PFSK-1 (cell line): ENCODE data around the gene LDAH.

Source experiments
- FOXP2 ChIP-seq: optimal IDR thresholded peaks from 2 replicates; pipeline ENCODE3; 2011; ENCODE audit warnings: borderline replicate concordance, control low read depth, inconsistent platforms; ENCODE audit not compliant: insufficient read depth; ENCODE audit errors: extremely low read length, extremely low read depth
- POLR2AphosphoS5 ChIP-seq: IDR thresholded peaks from 2 replicates; pipeline ENCODE4 v1.6.1; 2012; ENCODE audit warnings: low read depth, mild to moderate bottlenecking, control low read depth, low read length, moderate library complexity
- REST ChIP-seq, 2 experiments: IDR thresholded peaks; 2 replicates each; pipeline versions ENCODE4 v1.6.1 to v1.8.0; 2011 to 2012; ENCODE audit warnings: low read depth in 2 of 2, low read length in 2 of 2, control low read depth in 1 of 2, inconsistent platforms in 1 of 2, mild to moderate bottlenecking in 1 of 2, moderate library complexity in 1 of 2; ENCODE audit not compliant: insufficient read depth in 1 of 2
- SIN3A ChIP-seq: IDR thresholded peaks from 2 replicates; pipeline ENCODE4 v1.6.1; 2012; ENCODE audit warnings: mild to moderate bottlenecking, low read length, moderate library complexity, borderline replicate concordance; ENCODE audit not compliant: insufficient read depth
- TAF1 ChIP-seq: IDR thresholded peaks from 2 replicates; pipeline ENCODE4 v1.6.1; 2012; ENCODE audit warnings: low read length, control low read depth, borderline replicate concordance; ENCODE audit not compliant: insufficient read depth

LDAH gene

DNA sequence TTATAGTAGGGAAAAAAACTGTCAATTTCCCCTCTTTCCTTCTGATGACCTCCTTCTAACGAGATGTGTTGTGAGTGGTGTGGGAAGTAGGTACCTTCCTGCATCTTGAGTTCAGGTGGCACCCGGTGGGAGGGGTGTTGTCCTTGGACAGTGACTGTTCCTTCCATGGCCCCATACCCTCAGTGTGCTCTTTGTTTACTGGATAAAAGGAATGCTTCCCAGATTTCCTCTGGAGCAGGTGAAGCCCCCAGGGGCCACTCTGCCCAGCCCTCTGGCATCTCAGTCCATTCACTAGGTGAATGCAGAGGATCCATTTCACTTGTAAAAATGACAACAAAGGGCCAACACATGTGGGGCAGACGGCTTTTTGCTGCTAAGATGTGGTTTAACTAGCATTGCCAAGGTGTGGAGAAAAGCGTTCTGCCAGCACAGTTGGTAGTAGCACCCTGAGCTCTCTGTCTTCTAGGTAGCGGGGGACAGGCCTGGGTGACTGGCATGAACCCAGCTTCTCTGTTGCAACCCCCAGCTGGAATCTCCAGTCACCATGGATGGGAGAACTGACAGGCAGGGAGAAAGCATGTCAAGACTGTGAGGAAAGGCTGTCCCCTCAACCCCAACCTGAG is 149.1 kb downstream of the LDAH start:
- TF ChIP-seq FOXP2 (no peak), TAF1 (no peak), POLR2AphosphoS5 (no peak), REST (IDR thresholded peaks at IDR 0.05; ENCODE audit: insufficient read depth in 1 of 2, low read depth in 2 of 2, low read length in 2 of 2) (no peak)

DNA sequence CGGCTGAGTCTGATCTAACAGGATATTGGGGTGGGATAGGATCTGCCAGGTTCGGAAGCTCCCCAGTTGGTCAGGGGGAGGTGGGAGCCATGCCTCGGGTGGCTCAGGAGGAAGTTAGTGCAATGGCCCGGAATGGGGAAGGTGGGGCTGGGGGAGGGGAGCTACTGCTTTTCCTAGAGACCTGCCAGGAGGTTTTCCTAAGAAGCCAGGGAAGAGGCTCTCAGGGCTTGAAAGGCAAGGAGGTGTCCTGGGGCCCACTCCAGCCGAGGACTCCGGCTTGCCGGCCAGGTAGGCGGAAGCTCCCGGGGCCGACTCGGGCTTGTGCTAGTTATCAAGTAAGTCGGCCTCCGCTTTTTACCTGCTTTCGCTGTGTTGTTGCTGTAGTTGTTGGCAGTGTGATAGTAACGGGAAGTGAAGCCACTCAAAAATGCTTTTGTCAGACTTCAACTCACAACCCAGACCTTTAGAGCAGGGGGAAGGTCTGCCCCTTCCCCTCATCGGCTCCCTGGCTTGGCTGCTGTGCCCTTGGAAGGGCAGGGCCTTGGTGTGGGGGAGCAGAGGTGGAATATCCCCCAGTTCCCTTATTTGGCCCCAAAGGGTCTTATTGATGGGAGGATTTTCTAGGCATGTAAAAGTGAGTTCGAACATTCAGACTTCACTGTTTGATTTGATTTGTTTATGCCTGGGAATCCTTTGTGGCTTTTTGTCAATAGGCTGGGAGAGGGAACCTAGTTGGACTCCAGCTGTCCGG is 150.5 kb downstream of the LDAH start:
- no peak for TF ChIP-seq SIN3A
- TF ChIP-seq FOXP2, result no peak
- no peak for TF ChIP-seq REST (IDR thresholded peaks at IDR 0.05; ENCODE audit: insufficient read depth in 1 of 2, low read depth in 2 of 2, low read length in 2 of 2)
- no peak for TF ChIP-seq POLR2AphosphoS5
- TF ChIP-seq TAF1, result no peak

DNA sequence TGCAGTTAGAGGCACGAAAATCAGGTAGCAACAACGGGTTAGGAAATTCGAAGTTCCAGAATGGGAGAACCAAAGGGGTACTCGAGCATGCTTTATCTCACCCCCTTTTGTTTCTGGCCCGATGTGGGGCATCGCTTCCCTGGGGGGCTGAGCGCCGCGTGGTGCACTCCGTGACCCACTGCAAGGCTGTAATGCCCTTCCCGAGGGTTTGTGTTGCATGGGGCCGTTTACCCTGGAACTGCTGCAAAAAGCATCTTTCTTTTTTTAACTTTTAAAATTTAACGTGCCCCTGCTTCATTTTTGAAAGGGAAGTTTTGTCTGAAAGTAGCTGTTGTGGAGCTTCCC is 151.2 kb downstream of the LDAH start:
- TF ChIP-seq POLR2AphosphoS5, result no peak
- no peak for TF ChIP-seq FOXP2
- no peak for TF ChIP-seq SIN3A
- no peak for TF ChIP-seq TAF1

DNA sequence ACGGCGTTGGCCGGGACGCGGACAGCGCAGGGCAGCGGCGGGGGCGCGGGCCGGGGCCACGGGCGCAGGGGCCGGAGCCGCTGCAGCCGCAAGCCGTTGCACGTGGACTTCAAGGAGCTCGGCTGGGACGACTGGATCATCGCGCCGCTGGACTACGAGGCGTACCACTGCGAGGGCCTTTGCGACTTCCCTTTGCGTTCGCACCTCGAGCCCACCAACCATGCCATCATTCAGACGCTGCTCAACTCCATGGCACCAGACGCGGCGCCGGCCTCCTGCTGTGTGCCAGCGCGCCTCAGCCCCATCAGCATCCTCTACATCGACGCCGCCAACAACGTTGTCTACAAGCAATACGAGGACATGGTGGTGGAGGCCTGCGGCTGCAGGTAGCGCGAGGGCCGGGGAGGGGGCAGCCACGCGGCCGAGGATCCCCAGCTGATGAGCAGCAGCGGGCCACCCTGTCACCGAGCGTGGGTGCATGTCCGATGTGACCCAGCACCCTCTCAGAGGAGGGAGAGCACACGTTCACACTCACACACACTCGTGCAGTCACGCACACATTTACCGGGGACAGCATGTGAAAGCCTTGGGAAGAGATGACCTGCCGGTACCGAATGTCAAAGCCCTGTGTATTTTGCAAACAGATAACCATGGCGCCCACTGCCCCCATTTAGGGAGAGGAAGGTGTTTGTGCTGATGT is 151.7 kb downstream of the LDAH start:
- TF ChIP-seq SIN3A (no peak), TAF1 (no peak), POLR2AphosphoS5 (no peak), REST (IDR thresholded peaks at IDR 0.05; ENCODE audit: insufficient read depth in 1 of 2, low read depth in 2 of 2, low read length in 2 of 2) (no peak), FOXP2 (no peak)

DNA sequence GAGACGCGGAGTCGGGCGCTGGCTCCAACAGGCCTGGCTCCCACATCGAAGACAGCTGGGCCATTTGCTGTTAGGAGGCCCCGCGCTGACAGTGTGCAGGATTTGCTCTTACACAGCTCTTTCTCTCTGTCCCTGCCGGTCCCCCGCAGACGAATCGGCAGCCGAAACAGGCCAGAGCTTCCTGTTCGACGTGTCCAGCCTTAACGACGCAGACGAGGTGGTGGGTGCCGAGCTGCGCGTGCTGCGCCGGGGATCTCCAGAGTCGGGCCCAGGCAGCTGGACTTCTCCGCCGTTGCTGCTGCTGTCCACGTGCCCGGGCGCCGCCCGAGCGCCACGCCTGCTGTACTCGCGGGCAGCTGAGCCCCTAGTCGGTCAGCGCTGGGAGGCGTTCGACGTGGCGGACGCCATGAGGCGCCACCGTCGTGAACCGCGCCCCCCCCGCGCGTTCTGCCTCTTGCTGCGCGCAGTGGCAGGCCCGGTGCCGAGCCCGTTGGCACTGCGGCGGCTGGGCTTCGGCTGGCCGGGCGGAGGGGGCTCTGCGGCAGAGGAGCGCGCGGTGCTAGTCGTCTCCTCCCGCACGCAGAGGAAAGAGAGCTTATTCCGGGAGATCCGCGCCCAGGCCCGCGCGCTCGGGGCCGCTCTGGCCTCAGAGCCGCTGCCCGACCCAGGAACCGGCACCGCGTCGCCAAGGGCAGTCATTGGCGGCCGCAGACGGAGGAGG is 152.4 kb downstream of the LDAH start:
- TF ChIP-seq FOXP2 (no peak), REST (IDR thresholded peaks at IDR 0.05; ENCODE audit: insufficient read depth in 1 of 2, low read depth in 2 of 2, low read length in 2 of 2) (no peak), TAF1 (no peak), POLR2AphosphoS5 (no peak), SIN3A (no peak)
